Thyroid gland (tissue), 4 donors: Measurements from ENCODE around the gene CIAO3. TPM values are rescaled to one million over a fixed set of nuclear protein-coding genes. Genes with fewer than 3 reads are reported as not detected.

ENCODE experiments used
- DNase-seq, 2 donors: peaks; one replicate each; pipeline ENCODE4 v3.0.0-alpha.2; 2019
- H3K27ac ChIP-seq, 3 donors: fragments of 200-600 bp; sonication (generic); 1 replicate in 2 of 3; 2 replicates in 1 of 3; pipeline ENCODE4 v1.5.1; 2016 to 2019; ENCODE audit warnings: mild to moderate bottlenecking in 1 of 3, moderate library complexity in 1 of 3
- H3K27me3 ChIP-seq: fragments of 200-600 bp; sonication (generic); one replicate; pipeline ENCODE4 v1.5.1; 2019
- H3K36me3 ChIP-seq, 2 donors: fragments of 200-600 bp; sonication (generic); one replicate each; pipeline ENCODE4 v1.5.1; 2016 to 2019
- H3K4me1 ChIP-seq, 2 donors: fragments of 200-600 bp; sonication (generic); one replicate each; pipeline ENCODE4 v1.5.1; 2017 to 2019
- H3K4me3 ChIP-seq, 3 donors: fragments of 200-600 bp; sonication (generic); replicated peaks in 1 of 3; 1 replicate in 2 of 3; 2 replicates in 1 of 3; pipeline ENCODE4 v1.5.1; 2016; ENCODE audit warnings: mild to moderate bottlenecking in 1 of 3
- H3K9me3 ChIP-seq: fragments of 200-600 bp; sonication (generic); one replicate; pipeline ENCODE4 v1.5.1; 2017
- POLR2A ChIP-seq, 2 donors: fragments of 450-650 bp; IDR thresholded peaks; one replicate each; pipeline ENCODE4 v1.6.1; 2017; ENCODE audit warnings: antibody characterized with exemption in 2 of 2, mild to moderate bottlenecking in 2 of 2, moderate library complexity in 1 of 2
- WGBS, 2 donors: methylation state at CpG; one replicate each; pipeline ENCODE4 v1.1.5; 2017; 5-methylcytosine and 5-hydroxymethylcytosine counted together
- intact Hi-C: fragments of 100-400 bp; cut with DNase I; formaldehyde crosslinking; loops from one replicate; pipeline ENCODE4 v1.15.1; 2023
- total RNA-seq, 4 donors: library from RNA; depleted of rRNA; stranded (reverse); fragments of >200 nt; gene quantifications; one replicate each; pipeline ENCODE4 v1.2.3, GENCODE V29; 2016
- TF ChIP-seq, protein P1 (sequence below), 6 experiments: fragments of 200-600 bp in 3 of 6; fragments of 450-650 bp in 3 of 6; sonication (generic) in 3 of 6; IDR thresholded peaks; one replicate each; pipeline ENCODE4 v1.5.1; 2016 to 2019; ENCODE audit warnings: antibody characterized with exemption in 6 of 6, mild to moderate bottlenecking in 2 of 6, inconsistent platforms in 1 of 6, moderate library complexity in 1 of 6

CIAO3 gene
- total RNA-seq, 4 donors from 2014 or later, result 38.7 to 53.8 (median 44.6) TPM

DNA sequence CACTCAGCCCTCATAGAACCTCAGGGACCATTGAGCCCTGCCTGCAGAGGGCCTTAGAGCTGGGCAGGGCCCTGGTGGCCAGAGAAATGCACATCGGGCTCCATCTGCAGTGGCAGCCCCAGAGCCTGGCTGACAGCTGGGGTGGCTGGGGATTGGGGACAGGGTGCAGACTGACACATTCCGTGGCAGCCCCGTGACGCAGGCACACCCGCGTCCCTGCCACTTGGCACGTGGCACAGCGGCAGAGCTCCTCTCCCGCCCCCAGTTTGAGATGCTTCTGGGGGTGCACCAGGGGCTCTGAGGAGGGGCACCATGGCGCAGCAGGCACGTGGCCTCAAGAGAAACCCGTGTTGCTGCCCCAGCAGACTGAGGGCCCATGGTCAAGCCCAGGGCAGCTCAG, 37.4 kb downstream of the CIAO3 start:
- no peak overlapping the region for H3K27ac ChIP-seq
- H3K4me1 ChIP-seq, result peaks cover 0 to 14% of the 10 kb centered on the region in 2 donors
- H3K27me3 ChIP-seq, result peaks cover 23% of the 10 kb centered on the region
- TF ChIP-seq POLR2A (IDR thresholded peaks at IDR 0.05), result no peak
- TF ChIP-seq, protein P1, sequence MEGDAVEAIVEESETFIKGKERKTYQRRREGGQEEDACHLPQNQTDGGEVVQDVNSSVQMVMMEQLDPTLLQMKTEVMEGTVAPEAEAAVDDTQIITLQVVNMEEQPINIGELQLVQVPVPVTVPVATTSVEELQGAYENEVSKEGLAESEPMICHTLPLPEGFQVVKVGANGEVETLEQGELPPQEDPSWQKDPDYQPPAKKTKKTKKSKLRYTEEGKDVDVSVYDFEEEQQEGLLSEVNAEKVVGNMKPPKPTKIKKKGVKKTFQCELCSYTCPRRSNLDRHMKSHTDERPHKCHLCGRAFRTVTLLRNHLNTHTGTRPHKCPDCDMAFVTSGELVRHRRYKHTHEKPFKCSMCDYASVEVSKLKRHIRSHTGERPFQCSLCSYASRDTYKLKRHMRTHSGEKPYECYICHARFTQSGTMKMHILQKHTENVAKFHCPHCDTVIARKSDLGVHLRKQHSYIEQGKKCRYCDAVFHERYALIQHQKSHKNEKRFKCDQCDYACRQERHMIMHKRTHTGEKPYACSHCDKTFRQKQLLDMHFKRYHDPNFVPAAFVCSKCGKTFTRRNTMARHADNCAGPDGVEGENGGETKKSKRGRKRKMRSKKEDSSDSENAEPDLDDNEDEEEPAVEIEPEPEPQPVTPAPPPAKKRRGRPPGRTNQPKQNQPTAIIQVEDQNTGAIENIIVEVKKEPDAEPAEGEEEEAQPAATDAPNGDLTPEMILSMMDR (IDR thresholded peaks at IDR 0.05), result no peak
- no peak for DNase-seq
- no peaks in the 10 kb centered on the region for H3K9me3 ChIP-seq
- no peaks in the 10 kb centered on the region for H3K36me3 ChIP-seq
- 60 to 84% methylated on average over 1 to 6 of the region's 12 CpGs for WGBS, 2 donors
- H3K4me3 ChIP-seq, result no peak overlapping the region
- intact Hi-C loops, result loop anchor here (10.0 kb wide), 1 partner anchor 491 kb away; no protein-coding TSS in a partner anchor

DNA sequence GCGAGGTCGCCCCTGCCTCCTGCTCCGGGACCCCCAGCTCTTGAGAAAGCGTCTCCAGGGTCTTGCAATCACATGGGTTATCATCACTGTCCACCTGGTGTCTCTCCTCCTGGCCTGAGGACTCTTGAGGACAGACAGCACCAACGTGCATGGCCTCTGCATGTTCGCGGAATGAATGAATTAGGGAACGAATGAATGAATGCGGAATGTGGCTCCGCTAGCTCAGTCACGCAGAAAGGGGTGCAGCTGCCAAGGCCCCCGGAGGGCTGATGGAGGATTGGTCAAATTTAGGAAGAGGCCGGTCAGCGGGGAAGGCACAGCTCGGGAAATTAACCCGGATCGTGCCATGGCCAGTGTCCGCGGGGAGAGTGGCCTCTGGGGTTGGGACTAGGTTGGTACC, 38.5 kb downstream of the CIAO3 start:
- no peak for TF ChIP-seq POLR2A (IDR thresholded peaks at IDR 0.05)
- TF ChIP-seq, protein P1 (IDR thresholded peaks at IDR 0.05), result no peak

DNA sequence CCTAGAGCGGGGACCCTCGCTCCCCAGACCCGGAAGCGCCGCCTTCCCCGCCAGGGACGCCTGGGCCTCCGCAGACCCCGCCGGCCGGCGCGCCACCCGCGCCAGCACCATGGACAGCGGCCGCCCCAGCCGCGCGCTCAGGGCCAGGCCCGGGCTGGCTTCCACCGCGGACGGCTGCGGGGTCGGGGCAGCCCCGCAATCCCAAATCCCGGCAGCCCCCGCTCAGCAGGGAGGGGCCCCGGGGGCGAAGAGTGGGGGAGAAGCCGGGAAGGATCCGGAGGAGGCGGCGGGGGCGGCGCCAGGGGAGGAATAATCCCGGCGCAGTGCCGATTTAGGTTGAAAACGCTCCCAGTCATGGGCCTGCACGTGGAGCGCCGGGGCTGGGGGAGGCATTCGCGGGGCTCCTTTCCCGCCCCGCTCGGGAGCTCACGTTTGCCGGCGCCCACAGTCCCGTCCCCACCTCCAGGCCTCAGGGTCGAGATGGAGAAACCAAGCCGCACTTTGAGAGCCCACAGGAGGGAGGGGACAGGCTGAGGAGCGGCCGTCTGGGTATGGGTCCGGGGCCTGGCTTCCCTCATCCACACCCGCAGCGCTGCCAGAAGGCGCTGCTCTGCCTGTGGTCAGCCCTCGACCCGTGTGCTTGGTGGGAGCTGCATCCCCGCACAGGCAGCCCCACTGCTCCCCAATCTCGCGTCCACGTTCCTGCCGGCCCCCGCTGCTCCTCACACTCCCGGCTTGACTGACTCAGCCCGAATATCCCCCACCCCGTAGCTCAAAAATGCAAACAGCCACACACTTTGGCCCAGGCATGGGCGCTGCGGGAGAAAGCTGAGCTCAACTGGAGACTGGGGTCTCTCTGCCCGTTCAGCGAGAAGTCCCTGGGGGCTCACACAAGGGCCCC, 39.9 kb downstream of the CIAO3 start:
- 9 to 10% methylated on average over 13 to 22 of the region's 76 CpGs for WGBS, 2 donors
- DNase-seq, result no peak
- TF ChIP-seq, protein P1 (IDR thresholded peaks at IDR 0.05), result no peak
- TF ChIP-seq POLR2A (IDR thresholded peaks at IDR 0.05), result no peak
- Histone ChIP-seq H3K4me1 (peaks cover under 1 to 18% of the 10 kb centered on the region in 2 donors), H3K4me3 (no peak overlapping the region), H3K36me3 (no peaks in the 10 kb centered on the region), H3K27me3 (peaks cover 17% of the 10 kb centered on the region), H3K9me3 (no peaks in the 10 kb centered on the region), H3K27ac (no peak overlapping the region)
- intact Hi-C loops, result loop anchor here (10.0 kb wide), 1 partner anchor 494 kb away; no protein-coding TSS in a partner anchor

More for the DNA sequence above, 38.5 kb downstream of the CIAO3 start:
- Histone ChIP-seq H3K36me3 (no peaks in the 10 kb centered on the region), H3K4me3 (no peak overlapping the region), H3K27me3 (peaks cover 23% of the 10 kb centered on the region), H3K9me3 (no peaks in the 10 kb centered on the region), H3K4me1 (peaks cover 0 to 14% of the 10 kb centered on the region in 2 donors), H3K27ac (no peak overlapping the region)
- intact Hi-C loops, result loop anchor here (10.0 kb wide), 1 partner anchor 492 kb away; no protein-coding TSS in a partner anchor
- DNase-seq, result no peak
- WGBS, 2 donors, result 83 to 84% methylated on average over 19 of the region's 19 CpGs

DNA sequence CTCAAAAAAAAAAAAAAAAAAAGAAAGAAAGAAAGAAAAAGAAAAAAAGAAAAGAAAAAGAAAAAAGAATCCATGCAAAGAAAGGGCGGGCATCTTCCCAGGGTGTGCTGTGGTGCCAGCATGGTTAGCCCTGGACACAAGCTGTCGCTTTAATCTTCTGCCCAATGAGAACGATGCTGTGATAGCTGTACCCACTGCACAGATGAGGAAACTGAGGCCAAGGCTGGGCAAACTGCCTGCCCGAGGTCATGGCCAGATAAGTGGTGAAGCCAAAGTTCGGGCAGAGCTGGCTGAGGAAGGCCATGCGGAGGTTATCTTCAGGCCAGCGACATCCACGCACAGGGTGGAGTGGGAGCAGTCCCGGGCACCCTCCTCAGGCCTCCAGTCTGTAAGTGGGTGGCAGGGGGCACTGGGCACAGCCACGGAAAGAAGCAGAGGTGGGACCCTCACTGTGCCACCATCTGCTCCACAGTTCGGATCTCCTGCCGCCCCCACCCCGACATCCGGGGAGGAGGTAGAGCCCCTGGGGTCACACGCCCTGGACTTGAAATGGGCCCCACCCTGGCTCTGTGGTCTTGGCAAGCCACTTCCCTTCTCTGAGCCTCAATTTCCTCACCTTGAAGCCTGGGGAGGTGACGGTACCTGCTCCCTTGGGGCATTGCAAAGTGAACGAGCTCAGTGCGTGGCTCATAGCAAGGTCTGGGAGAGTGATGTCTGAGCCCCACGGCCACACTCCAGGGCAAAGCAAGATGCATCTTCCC, 41.7 kb downstream of the CIAO3 start:
- peaks cover 13% of the 10 kb centered on the region for H3K27me3 ChIP-seq
- 59 to 75% methylated on average over 10 to 19 of the region's 19 CpGs for WGBS, 2 donors
- no peak for DNase-seq

More for the DNA sequence above, 41.7 kb downstream of the CIAO3 start:
- no peaks in the 10 kb centered on the region for H3K36me3 ChIP-seq
- TF ChIP-seq POLR2A (IDR thresholded peaks at IDR 0.05), result no peak
- TF ChIP-seq, protein P1 (IDR thresholded peaks at IDR 0.05), result no peak
- no peak overlapping the region for H3K27ac ChIP-seq
- intact Hi-C loops, result no loop called here
- no peaks in the 10 kb centered on the region for H3K9me3 ChIP-seq
- peaks cover 15 to 26% of the 10 kb centered on the region in 2 donors for H3K4me1 ChIP-seq
- no peak overlapping the region for H3K4me3 ChIP-seq
